Measurements from ENCODE around the gene KIF26A.

Gene KIF26A

DNA sequence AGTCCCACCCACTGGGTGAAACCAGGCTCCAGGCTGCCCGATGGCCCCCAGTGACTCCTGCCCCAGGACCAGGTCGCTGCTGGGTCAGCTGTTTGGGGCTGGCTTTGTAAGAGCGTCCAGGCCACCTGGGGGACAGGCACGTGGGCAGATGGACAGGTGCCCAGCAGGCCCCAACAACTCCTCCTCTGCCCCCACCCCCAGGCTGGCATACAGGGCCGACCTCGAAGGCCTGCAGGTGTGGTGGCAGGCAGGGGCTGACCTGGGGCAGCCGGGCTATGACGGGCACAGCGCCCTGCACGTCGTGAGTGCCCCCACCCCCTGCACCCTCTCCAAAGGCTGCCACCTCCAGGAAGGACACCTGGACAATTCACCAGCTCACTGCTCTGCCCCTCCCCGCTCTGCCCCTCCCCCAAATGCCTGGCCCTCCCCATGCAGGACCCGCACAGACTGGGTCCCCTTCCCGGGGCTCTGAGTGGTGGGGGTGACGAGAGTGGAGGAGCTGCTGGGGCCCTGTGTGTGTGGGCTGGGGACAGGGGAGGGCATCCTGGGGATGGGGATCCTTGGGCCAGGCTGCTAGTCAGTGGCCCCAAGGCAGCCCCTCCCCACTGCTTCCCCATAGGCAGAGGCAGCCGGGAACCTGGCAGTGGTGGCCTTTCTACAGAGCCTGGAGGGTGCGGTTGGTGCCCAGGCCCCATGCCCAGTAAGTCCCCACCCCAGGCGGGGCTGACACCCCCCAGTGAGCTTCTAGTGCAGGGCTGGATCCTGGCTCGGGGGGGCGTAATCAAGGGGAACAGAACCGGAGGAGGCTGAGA is 26.9 kb upstream of the KIF26A start:
- Histone ChIP-seq H3K4me3 (replicated peaks; ENCODE audit: low read depth, low read length) (no peak overlapping the region), H3K27me3 (replicated peaks; ENCODE audit: control insufficient read depth, insufficient read depth, low read length) (no peaks in the 10 kb centered on the region), H3K36me3 (ENCODE audit: control insufficient read depth, insufficient read depth, low read length) (no peaks in the 10 kb centered on the region)
- DNase-seq (ENCODE audit: extremely low read depth, insufficient read length): no peak
- TF ChIP-seq, protein P1, sequence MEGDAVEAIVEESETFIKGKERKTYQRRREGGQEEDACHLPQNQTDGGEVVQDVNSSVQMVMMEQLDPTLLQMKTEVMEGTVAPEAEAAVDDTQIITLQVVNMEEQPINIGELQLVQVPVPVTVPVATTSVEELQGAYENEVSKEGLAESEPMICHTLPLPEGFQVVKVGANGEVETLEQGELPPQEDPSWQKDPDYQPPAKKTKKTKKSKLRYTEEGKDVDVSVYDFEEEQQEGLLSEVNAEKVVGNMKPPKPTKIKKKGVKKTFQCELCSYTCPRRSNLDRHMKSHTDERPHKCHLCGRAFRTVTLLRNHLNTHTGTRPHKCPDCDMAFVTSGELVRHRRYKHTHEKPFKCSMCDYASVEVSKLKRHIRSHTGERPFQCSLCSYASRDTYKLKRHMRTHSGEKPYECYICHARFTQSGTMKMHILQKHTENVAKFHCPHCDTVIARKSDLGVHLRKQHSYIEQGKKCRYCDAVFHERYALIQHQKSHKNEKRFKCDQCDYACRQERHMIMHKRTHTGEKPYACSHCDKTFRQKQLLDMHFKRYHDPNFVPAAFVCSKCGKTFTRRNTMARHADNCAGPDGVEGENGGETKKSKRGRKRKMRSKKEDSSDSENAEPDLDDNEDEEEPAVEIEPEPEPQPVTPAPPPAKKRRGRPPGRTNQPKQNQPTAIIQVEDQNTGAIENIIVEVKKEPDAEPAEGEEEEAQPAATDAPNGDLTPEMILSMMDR (IDR thresholded peaks at IDR 0.05; ENCODE audit: insufficient read depth, low read length, poor library complexity, severe bottlenecking): no peak

GRCh38 chr14:104112113-104112505 is 26.3 kb upstream of the KIF26A start:
- Histone ChIP-seq H3K36me3 (ENCODE audit: control insufficient read depth, insufficient read depth, low read length) (no peaks in the 10 kb centered on the region), H3K4me3 (replicated peaks; ENCODE audit: low read depth, low read length) (no peak overlapping the region), H3K27me3 (replicated peaks; ENCODE audit: control insufficient read depth, insufficient read depth, low read length) (no peaks in the 10 kb centered on the region)
- DNase-seq (ENCODE audit: extremely low read depth, insufficient read length): no peak
- TF ChIP-seq, protein P1 (IDR thresholded peaks at IDR 0.05; ENCODE audit: insufficient read depth, low read length, poor library complexity, severe bottlenecking): no peak

GRCh38 chr14:104112609-104113571 is 25.5 kb upstream of the KIF26A start:
- TF ChIP-seq, protein P1 (IDR thresholded peaks at IDR 0.05; ENCODE audit: insufficient read depth, low read length, poor library complexity, severe bottlenecking): no peak

GRCh38 chr14:104113631-104114420 is 24.6 kb upstream of the KIF26A start:
- TF ChIP-seq, protein P1 (IDR thresholded peaks at IDR 0.05; ENCODE audit: insufficient read depth, low read length, poor library complexity, severe bottlenecking): no peak
- no peak for DNase-seq (ENCODE audit: extremely low read depth, insufficient read length)
- H3K36me3 ChIP-seq (ENCODE audit: control insufficient read depth, insufficient read depth, low read length): no peaks in the 10 kb centered on the region
- no peak overlapping the region for H3K4me3 ChIP-seq (replicated peaks; ENCODE audit: low read depth, low read length)
- no peaks in the 10 kb centered on the region for H3K27me3 ChIP-seq (replicated peaks; ENCODE audit: control insufficient read depth, insufficient read depth, low read length)

More at GRCh38 chr14:104112609-104113571, 25.5 kb upstream of the KIF26A start:
- no peak overlapping the region for H3K4me3 ChIP-seq (replicated peaks; ENCODE audit: low read depth, low read length)
- DNase-seq (ENCODE audit: extremely low read depth, insufficient read length): no peak
- no peaks in the 10 kb centered on the region for H3K36me3 ChIP-seq (ENCODE audit: control insufficient read depth, insufficient read depth, low read length)
- no peaks in the 10 kb centered on the region for H3K27me3 ChIP-seq (replicated peaks; ENCODE audit: control insufficient read depth, insufficient read depth, low read length)

DNA sequence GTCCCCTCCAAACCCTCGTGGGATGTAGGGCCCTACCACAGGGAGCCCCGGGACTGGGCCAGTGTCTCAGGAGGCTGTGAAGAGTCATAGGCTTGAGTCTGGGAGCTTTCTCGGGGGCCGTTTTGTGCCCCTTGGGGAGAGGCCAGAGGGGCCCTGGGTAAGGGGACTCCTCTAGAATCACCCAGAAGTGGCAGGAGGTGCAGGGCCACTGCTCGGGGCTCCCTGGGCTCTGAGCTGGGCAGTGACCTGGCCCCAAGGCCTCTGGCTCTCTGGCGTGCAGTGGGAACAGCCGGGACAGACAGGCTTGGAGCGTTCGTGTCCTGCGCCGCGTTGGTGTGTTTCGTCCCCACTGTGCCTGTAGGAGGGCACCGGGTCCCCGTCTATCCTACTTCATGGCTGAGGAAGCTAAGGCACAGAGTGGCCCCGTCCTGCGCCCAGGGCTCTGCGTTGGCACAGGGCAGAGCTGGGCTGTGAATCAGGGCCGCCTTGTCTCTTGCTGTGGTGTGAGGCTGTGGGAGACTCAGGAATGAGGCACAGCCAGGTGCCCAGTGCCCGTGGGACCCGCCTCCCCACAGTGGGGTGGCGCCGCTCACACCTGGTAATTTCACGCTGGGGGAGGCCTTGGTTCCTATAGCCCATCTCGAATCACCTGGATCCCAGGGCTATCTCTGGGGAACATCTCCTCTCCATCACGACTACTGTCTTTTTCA is 23.8 kb upstream of the KIF26A start:
- no peak for DNase-seq (ENCODE audit: extremely low read depth, insufficient read length)
- Histone ChIP-seq H3K4me3 (replicated peaks; ENCODE audit: low read depth, low read length) (no peak overlapping the region), H3K36me3 (ENCODE audit: control insufficient read depth, insufficient read depth, low read length) (no peaks in the 10 kb centered on the region), H3K27me3 (replicated peaks; ENCODE audit: control insufficient read depth, insufficient read depth, low read length) (no peaks in the 10 kb centered on the region)
- TF ChIP-seq, protein P1 (IDR thresholded peaks at IDR 0.05; ENCODE audit: insufficient read depth, low read length, poor library complexity, severe bottlenecking): no peak
